Prostate gland (tissue), 2 donors: Measurements from ENCODE around the gene CMTM8. TPM values are rescaled to one million over a fixed set of nuclear protein-coding genes. Genes with fewer than 3 reads are reported as not detected.

Experiments
- DNase-seq: peaks from one replicate; pipeline ENCODE4 v3.0.0-alpha.2; 2019; ENCODE audit warnings: low spot score
- H3K27ac ChIP-seq, 2 donors: fragments of 200-600 bp; sonication (generic); 2 replicates each; pipeline ENCODE4 v1.5.1; 2017 to 2019
- H3K27me3 ChIP-seq: fragments of 200-600 bp; sonication (generic); replicated peaks from 2 replicates; pipeline ENCODE4 v1.5.1; 2019; ENCODE audit not compliant: insufficient read depth
- H3K36me3 ChIP-seq, 2 donors: fragments of 200-600 bp; sonication (generic); 1 replicate in 1 of 2; 2 replicates in 1 of 2; pipeline versions ENCODE4 v1.5.1 to v1.8.1; 2017 to 2019
- H3K4me1 ChIP-seq: fragments of 200-600 bp; sonication (generic); replicated peaks from 2 replicates; pipeline ENCODE4 v1.5.1; 2019
- H3K4me3 ChIP-seq, 2 donors: fragments of 200-600 bp; sonication (generic); 2 replicates each; pipeline ENCODE4 v1.5.1; 2017 to 2019
- H3K9me3 ChIP-seq: fragments of 200-600 bp; sonication (generic); 2 replicates; pipeline ENCODE4 v1.5.1; 2017
- POLR2A ChIP-seq: fragments of 450-650 bp; IDR thresholded peaks from one replicate; pipeline ENCODE4 v1.6.1; 2016; ENCODE audit warnings: antibody characterized with exemption, mild to moderate bottlenecking
- POLR2AphosphoS5 ChIP-seq: sonication (generic); formaldehyde crosslinking; IDR thresholded peaks from one replicate; pipeline ENCODE4 v1.6.1; 2017; ENCODE audit warnings: antibody characterized with exemption
- WGBS: methylation state at CpG from one replicate; pipeline ENCODE4 v1.1.5; 2018; 5-methylcytosine and 5-hydroxymethylcytosine counted together
- intact Hi-C: fragments of 100-400 bp; cut with DNase I; formaldehyde crosslinking; loops from one replicate; pipeline ENCODE4 v1.14.2; 2022
- total RNA-seq, 2 donors: library from RNA; depleted of rRNA; stranded (reverse); fragments of >200 nt; gene quantifications; one replicate each; pipeline ENCODE4 v1.1.0, GENCODE V29; 2016
- TF ChIP-seq, protein P1 (sequence below), 4 experiments: fragments of 200-600 bp in 2 of 4; fragments of 450-650 bp in 2 of 4; sonication (generic) in 2 of 4; IDR thresholded peaks; 1 replicate in 3 of 4; 2 replicates in 1 of 4; pipeline ENCODE4 v1.5.1; 2016 to 2019; ENCODE audit warnings: antibody characterized with exemption in 4 of 4, mild to moderate bottlenecking in 2 of 4, moderate library complexity in 2 of 4

CMTM8 gene
- total RNA-seq, 2 donors from 2014 or later = 28.8 to 30.3 TPM

DNA sequence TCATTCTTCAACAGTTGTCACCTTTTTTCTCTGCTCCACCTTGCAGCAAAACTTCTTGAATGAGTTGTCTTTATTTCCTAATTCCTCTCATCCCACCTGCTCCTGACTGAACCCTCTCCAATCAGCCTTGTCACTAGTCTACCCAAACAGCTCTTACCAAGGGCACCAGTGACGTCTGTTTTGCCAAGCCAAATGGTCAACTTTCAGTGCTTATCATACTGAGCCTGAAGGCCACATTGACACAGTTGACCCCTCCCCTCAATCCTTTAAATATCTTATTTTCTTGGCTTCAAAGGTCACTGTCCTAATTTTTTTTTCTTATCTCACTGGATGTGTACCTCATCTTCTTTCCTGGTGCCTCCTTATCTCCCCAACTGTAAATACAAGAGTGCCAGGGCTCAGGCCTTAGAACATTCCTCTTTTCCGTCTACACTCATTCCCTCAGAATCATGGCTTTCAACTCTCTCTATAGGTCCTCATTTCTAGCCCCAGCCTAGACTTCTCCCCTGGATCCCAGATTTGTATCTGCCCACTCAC lies 43.2 kb downstream of the CMTM8 start:
- Histone ChIP-seq H3K4me1 (no peaks in the 10 kb centered on the region), H3K9me3 (no peaks in the 10 kb centered on the region), H3K36me3 (no peaks in the 10 kb centered on the region), H3K27me3 (no peaks in the 10 kb centered on the region), H3K4me3 (no peak overlapping the region), H3K27ac (no peak overlapping the region)
- no peak for DNase-seq
- TF ChIP-seq POLR2AphosphoS5 (no peak), POLR2A (no peak)
- WGBS = 92% methylated on average over 2 of the region's 2 CpGs
- intact Hi-C loops = no loop called here

- Histone ChIP-seq H3K4me1 (no peaks in the 10 kb centered on the region), H3K27me3 (no peaks in the 10 kb centered on the region), H3K4me3 (no peak overlapping the region), H3K27ac (no peak overlapping the region), H3K9me3 (no peaks in the 10 kb centered on the region), H3K36me3 (no peaks in the 10 kb centered on the region)
- no peak for DNase-seq
- intact Hi-C loops = no loop called here
- no peak for TF ChIP-seq POLR2A
- no peak for TF ChIP-seq POLR2AphosphoS5
- TF ChIP-seq, protein P1, sequence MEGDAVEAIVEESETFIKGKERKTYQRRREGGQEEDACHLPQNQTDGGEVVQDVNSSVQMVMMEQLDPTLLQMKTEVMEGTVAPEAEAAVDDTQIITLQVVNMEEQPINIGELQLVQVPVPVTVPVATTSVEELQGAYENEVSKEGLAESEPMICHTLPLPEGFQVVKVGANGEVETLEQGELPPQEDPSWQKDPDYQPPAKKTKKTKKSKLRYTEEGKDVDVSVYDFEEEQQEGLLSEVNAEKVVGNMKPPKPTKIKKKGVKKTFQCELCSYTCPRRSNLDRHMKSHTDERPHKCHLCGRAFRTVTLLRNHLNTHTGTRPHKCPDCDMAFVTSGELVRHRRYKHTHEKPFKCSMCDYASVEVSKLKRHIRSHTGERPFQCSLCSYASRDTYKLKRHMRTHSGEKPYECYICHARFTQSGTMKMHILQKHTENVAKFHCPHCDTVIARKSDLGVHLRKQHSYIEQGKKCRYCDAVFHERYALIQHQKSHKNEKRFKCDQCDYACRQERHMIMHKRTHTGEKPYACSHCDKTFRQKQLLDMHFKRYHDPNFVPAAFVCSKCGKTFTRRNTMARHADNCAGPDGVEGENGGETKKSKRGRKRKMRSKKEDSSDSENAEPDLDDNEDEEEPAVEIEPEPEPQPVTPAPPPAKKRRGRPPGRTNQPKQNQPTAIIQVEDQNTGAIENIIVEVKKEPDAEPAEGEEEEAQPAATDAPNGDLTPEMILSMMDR (IDR thresholded peaks at IDR 0.05) = no peak
- 92% methylated on average over 4 of the region's 4 CpGs for WGBS
Measured at GRCh38 chr3:32282578-32283154, 44.2 kb downstream of the CMTM8 start.

DNA sequence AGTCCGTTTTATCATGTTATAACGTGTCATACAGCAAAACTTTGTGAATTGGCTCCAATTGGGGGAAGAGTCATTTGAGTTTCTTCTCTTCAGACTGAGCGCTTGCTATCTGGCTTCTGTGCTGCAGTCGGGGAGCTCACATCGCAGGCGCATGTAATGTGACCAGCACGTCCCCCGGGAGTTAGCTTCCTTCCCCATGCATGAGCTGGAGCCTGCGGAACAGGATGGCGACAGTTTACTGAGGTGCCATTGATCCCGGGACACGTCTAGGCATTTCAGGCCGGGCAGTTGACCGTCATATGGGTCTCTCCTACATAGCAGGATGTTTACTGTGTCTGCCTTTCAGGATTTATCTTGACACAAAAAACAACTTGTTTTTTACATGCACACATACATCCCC lies 44.8 kb downstream of the CMTM8 start:
- no peak overlapping the region for H3K27ac ChIP-seq
- DNase-seq = no peak

GRCh38 chr3:32284443-32285212 lies 46.1 kb downstream of the CMTM8 start:
- intact Hi-C loops = no loop called here
- Histone ChIP-seq H3K27ac (no peak overlapping the region), H3K4me3 (no peak overlapping the region), H3K4me1 (no peaks in the 10 kb centered on the region), H3K36me3 (no peaks in the 10 kb centered on the region), H3K27me3 (no peaks in the 10 kb centered on the region), H3K9me3 (no peaks in the 10 kb centered on the region)
- no peak for TF ChIP-seq POLR2A
- TF ChIP-seq POLR2AphosphoS5 = no peak
- TF ChIP-seq, protein P1 (IDR thresholded peaks at IDR 0.05) = no peak
- DNase-seq = no peak
- 60% methylated on average over 6 of the region's 6 CpGs for WGBS

More for the DNA sequence above, 44.8 kb downstream of the CMTM8 start:
- Histone ChIP-seq H3K4me1 (no peaks in the 10 kb centered on the region), H3K27me3 (no peaks in the 10 kb centered on the region), H3K36me3 (no peaks in the 10 kb centered on the region), H3K9me3 (no peaks in the 10 kb centered on the region), H3K4me3 (no peak overlapping the region)
- 32% methylated on average over 14 of the region's 14 CpGs for WGBS
- TF ChIP-seq POLR2AphosphoS5 = no peak
- no peak for TF ChIP-seq POLR2A
- TF ChIP-seq, protein P1 (IDR thresholded peaks at IDR 0.05) = no peak
- intact Hi-C loops = no loop called here

DNA sequence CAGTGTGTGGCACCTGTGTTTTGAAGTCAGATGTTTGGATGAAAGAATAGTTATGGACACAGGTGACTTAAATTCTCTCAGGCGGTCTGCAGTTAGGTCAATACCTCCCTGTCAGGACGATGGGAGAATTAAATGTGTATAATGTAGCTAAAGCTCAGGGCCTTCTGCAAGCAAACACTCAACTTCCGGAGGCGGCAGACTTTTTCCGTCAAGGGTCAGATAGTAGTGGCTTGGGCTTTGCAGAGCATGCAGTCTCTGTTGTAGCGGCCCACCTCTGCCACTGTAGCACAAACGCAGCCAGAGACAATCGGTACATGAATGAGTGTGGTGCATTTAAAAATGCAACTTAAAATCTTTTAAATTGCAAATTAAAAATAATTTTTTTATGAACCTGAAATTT lies 47.4 kb downstream of the CMTM8 start:
- Histone ChIP-seq H3K27me3 (no peaks in the 10 kb centered on the region), H3K27ac (no peak overlapping the region), H3K4me3 (no peak overlapping the region), H3K4me1 (no peaks in the 10 kb centered on the region), H3K36me3 (no peaks in the 10 kb centered on the region), H3K9me3 (no peaks in the 10 kb centered on the region)
- intact Hi-C loops = no loop called here
- TF ChIP-seq POLR2A = no peak
- TF ChIP-seq, protein P1 (IDR thresholded peaks at IDR 0.05) = no peak
- TF ChIP-seq POLR2AphosphoS5 = no peak
- DNase-seq = no peak
- 86% methylated on average over 8 of the region's 8 CpGs for WGBS
